ENCODE data around the gene BABAM2. TPM values are rescaled to one million over a fixed set of nuclear protein-coding genes. Genes with fewer than 3 reads are reported as not detected.

Gene BABAM2
- total and polyA plus RNA-seq, 2 of the 4 experiments (the other 2 are of a cell fraction), result 20.9 to 23.1 TPM

DNA sequence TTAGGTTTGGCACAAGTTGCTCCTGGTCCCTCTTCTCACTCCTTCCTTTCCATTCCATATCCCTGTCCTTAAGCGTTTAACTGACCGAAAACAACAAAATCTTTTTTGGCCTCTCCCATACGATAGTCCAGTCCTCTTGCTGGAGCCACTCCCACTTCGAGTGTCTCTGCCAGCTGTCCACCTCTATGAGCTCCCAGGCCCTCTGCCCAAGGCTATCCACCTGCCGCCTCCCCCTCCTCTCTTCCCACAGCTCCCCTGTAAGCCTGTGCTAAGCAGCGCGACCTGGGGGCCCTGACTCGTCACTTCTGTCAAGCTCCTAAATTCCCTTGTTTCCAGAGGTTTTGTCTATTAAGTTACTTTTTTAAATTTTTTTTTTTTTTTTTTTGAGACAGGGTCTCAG is 455.1 kb downstream of the BABAM2 start:
- no peak overlapping the region for H3K27ac ChIP-seq (ENCODE audit: insufficient read depth, low read length)
- no peak overlapping the region for H3K4me2 ChIP-seq (ENCODE audit: low read depth, low read length)
- H2AK5ac ChIP-seq (ENCODE audit: low read depth, low read length), result peak overlapping the region; percentile 40; the same call in 1 of the 2 replicates
- H3K9ac ChIP-seq (ENCODE audit: low read depth, low read length), result no peak overlapping the region
- H3K18ac ChIP-seq (ENCODE audit: low read depth, low read length), result no peak overlapping the region; the same call in 1 of the 2 replicates
- H2AK9ac ChIP-seq (replicated peaks; ENCODE audit: low read depth, low read length, poor library complexity), result no peak overlapping the region
- H2BK20ac ChIP-seq (ENCODE audit: low read depth, low read length), result peak overlapping the region; percentile 48; the same call in 1 of the 2 replicates
- TF ChIP-seq CHD1 (IDR thresholded peaks at IDR 0.05; ENCODE audit: low read depth, low read length) (no peak), MAFK (IDR thresholded peaks at IDR 0.05; ENCODE audit: low read depth, low read length) (no peak), RCOR1 (IDR thresholded peaks at IDR 0.05; ENCODE audit: insufficient replicate concordance, low read length) (no peak), RFX5 (IDR thresholded peaks at IDR 0.05; ENCODE audit: low read depth, low read length) (no peak), NFE2L2 (IDR thresholded peaks at IDR 0.05; ENCODE audit: low read depth, low read length) (no peak), BHLHE40 (IDR thresholded peaks at IDR 0.05; ENCODE audit: low read depth, low read length) (no peak)
- TF ChIP-seq, protein P1, sequence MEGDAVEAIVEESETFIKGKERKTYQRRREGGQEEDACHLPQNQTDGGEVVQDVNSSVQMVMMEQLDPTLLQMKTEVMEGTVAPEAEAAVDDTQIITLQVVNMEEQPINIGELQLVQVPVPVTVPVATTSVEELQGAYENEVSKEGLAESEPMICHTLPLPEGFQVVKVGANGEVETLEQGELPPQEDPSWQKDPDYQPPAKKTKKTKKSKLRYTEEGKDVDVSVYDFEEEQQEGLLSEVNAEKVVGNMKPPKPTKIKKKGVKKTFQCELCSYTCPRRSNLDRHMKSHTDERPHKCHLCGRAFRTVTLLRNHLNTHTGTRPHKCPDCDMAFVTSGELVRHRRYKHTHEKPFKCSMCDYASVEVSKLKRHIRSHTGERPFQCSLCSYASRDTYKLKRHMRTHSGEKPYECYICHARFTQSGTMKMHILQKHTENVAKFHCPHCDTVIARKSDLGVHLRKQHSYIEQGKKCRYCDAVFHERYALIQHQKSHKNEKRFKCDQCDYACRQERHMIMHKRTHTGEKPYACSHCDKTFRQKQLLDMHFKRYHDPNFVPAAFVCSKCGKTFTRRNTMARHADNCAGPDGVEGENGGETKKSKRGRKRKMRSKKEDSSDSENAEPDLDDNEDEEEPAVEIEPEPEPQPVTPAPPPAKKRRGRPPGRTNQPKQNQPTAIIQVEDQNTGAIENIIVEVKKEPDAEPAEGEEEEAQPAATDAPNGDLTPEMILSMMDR (conservative IDR thresholded peaks at IDR 0.05; ENCODE audit: low read depth, low read length), result no peak
- H3K9me1 ChIP-seq (ENCODE audit: insufficient read depth, low read length), result peaks cover 13% of the 10 kb centered on the region; the same call in 1 of the 2 replicates
- no peaks in the 10 kb centered on the region for H3K27me3 ChIP-seq (ENCODE audit: control insufficient read depth, insufficient read depth, low read length)
- DNase-seq (no peak), ATAC-seq (ENCODE audit: low read depth) (no peak)
- intact Hi-C loops (cut with micrococcal nuclease), result no loop called here
- POLR2A ChIA-PET (ENCODE audit: unreplicated experiment), result no interaction called here
- CTCF ChIA-PET, result interaction anchor here (0.7 kb wide), 1 partner anchor 347 kb away, joined by 3 read pairs; no protein-coding TSS in a partner anchor
- H3K79me1 ChIP-seq (ENCODE audit: low read depth in 1 of 2, low read length in 2 of 2), result no peaks in the 10 kb centered on the region
- no peak overlapping the region for H4K8ac ChIP-seq (ENCODE audit: low read depth in 2 of 2, low read length in 2 of 2)
- no peak overlapping the region for H2AFZ ChIP-seq (replicated peaks; ENCODE audit: low read length, poor library complexity)
- no peak overlapping the region; the same call in 1 of the 2 replicates for H4K91ac ChIP-seq (ENCODE audit: insufficient read depth, low read depth, low read length)
- no peaks in the 10 kb centered on the region for H3K36me3 ChIP-seq (ENCODE audit: control insufficient read depth, insufficient read depth, low read length)
- no TSS peak for BruUV-seq (replicated peaks)
- 75% methylated on average over 4 of the region's 8 CpGs; no CpG with 5 or more reads in 1 of the 2 experiments for WGBS, 2 experiments (ENCODE audit: extremely low coverage in 2 of 2, insufficient read length in 1 of 2)
- no peak overlapping the region for H2BK5ac ChIP-seq (ENCODE audit: low read depth, low read length, poor library complexity, severe bottlenecking)
- H3K4me1 ChIP-seq (ENCODE audit: control insufficient read depth, insufficient read depth, low read length), result peaks cover 19% of the 10 kb centered on the region
- no peak overlapping the region; the same call in 1 of the 2 replicates for H4K5ac ChIP-seq (ENCODE audit: low read depth, low read length)
- dilution Hi-C loops (cut with HindIII; ENCODE audit: low sequenced_read_pairs, unreplicated experiment), result no loop called here
- no peaks in the 10 kb centered on the region for H4K20me1 ChIP-seq (ENCODE audit: insufficient read depth, low read length)
- no peak overlapping the region for H3K56ac ChIP-seq (ENCODE audit: extremely low read depth, insufficient read depth, low read length)
- H3K4me3 ChIP-seq (ENCODE audit: insufficient read depth, low read depth, low read length), result no peak overlapping the region
- in situ Hi-C loops (cut with MboI; ENCODE audit: low sequenced_read_pairs), result no loop called here
- 0 out of 3 replicates have a peak overlapping the region, but pooled peaks have one; percentile 69 for H2BK15ac ChIP-seq (ENCODE audit: low read depth, low read length)
- H3K14ac ChIP-seq (replicated peaks; ENCODE audit: low read depth, low read length), result no peak overlapping the region
- H3K4ac ChIP-seq (ENCODE audit: low read depth, low read length), result no peak overlapping the region; the same call in 1 of the 2 replicates
- 0 out of 2 replicates have a peak overlapping the region, but pooled peaks have one; percentile 5 for H2BK120ac ChIP-seq (ENCODE audit: low read depth, low read length)
- no peak overlapping the region for H3K23ac ChIP-seq (ENCODE audit: low read depth, low read length)
- no peaks in the 10 kb centered on the region for H3K9me3 ChIP-seq (ENCODE audit: control insufficient read depth, insufficient read depth, low read length)
